Measurements from ENCODE around the gene SPTBN5.

The SPTBN5 gene

DNA sequence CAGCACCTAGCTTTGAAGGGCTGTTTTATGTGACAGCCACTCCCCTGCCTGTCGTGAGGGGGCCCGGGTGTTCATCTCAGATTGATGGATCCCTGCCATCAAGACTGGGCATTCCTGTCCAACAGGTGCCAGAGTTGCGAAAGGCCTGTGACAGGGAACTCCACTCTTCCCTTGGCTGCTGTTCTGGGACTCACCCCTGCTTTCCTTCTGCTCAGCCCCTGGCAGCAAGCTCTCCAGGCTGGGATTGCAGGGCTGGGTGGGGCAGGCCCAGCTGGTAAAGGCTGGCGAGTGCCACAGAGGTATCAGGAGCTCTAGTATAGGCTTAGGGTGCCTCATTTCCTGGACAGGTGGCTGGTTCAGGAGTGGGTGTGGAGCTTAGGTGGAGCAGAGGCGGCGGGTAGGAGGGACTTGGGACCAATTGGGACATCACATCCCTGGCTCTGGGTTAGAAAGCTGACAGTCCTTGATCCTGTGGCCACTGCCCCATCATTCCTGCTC is 55.4 kb downstream of the SPTBN5 start, which contains the start of gene PLA2G4B:
PLA2G4B (plus strand) TSS at position 448 of the 498 bp plus-strand sequence. CDS start 67 bp downstream, outside the sequence.
- Histone ChIP-seq H3F3A (ENCODE audit: control insufficient read depth, insufficient read depth) (no peaks in the 10 kb centered on the region), H3K4me3 (ENCODE audit: low read length) (no peak within 1 kb of the TSS), H4K20me1 (ENCODE audit: control insufficient read depth, insufficient read depth, low read depth, low read length) (no peaks in the 10 kb centered on the region), H3K27ac (ENCODE audit: low read depth, low read length) (no peak within 1 kb of the TSS), H3K9me3 (ENCODE audit: control insufficient read depth, insufficient read depth, low read length) (no peaks in the 10 kb centered on the region), H3K27me3 (ENCODE audit: control insufficient read depth, low read length) (no peaks in the 10 kb centered on the region), H3K36me3 (ENCODE audit: control insufficient read depth, low read length) (no peaks in the 10 kb centered on the region), H3K4me1 (ENCODE audit: control insufficient read depth, low read length) (no peaks in the 10 kb centered on the region), H3K9me2 (replicated peaks; ENCODE audit: control insufficient read depth, low read length) (no peaks in the 10 kb centered on the region), H3K4me2 (ENCODE audit: low read length) (no peak within 1 kb of the TSS), H3K79me2 (ENCODE audit: control insufficient read depth, low read length) (no peaks in the 10 kb centered on the region)
- TF ChIP-seq EZH2phosphoT487 (IDR thresholded peaks at IDR 0.05; ENCODE audit: borderline replicate concordance, low read length) (no peak), CTCF (IDR thresholded peaks at IDR 0.05; ENCODE audit: low read depth, low read length, poor library complexity, severe bottlenecking) (no peak)

DNA sequence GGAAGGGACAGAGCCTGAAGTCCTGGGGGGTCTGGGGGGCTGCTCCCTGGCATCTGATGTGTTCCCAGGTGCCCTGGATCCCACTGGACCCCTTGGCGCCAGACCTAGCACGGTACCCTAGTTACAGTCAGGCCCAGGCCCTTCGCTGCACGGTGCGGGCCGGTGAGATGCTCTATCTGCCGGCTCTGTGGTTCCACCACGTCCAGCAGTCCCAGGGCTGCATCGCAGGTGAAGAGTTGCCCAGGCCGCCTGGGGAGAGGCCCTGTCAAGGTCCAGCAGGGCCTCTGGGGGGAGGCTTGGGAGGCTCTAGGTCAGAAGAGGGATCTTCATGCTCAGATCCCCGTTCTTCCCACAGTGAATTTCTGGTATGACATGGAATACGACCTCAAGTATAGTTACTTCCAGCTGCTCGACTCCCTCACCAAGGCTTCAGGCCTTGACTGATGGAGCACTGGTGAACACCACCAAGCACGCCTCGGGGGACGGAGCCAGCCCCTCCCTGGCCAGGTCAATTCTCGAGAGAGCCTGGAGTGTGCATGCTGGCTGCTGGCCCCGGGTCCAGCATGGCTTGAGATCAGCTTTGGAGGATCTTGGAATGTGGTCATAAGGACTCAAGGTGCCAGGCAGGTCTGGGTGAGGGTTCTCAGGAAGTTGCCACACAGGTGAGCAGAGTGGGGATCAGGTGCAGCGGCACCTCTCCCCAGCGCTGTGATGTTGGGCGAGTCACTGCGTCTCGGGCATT is 57.0 kb downstream of the SPTBN5 start:
- Histone ChIP-seq H3F3A (ENCODE audit: control insufficient read depth, insufficient read depth) (no peaks in the 10 kb centered on the region), H3K79me2 (ENCODE audit: control insufficient read depth, low read length) (no peaks in the 10 kb centered on the region), H3K27ac (ENCODE audit: low read depth, low read length) (no peak overlapping the region), H3K9me2 (replicated peaks; ENCODE audit: control insufficient read depth, low read length) (no peaks in the 10 kb centered on the region), H3K4me2 (ENCODE audit: low read length) (no peak overlapping the region), H3K27me3 (ENCODE audit: control insufficient read depth, low read length) (no peaks in the 10 kb centered on the region), H3K9me3 (ENCODE audit: control insufficient read depth, insufficient read depth, low read length) (no peaks in the 10 kb centered on the region), H3K36me3 (ENCODE audit: control insufficient read depth, low read length) (peaks cover 2% of the 10 kb centered on the region; the same call in 1 of the 2 replicates), H4K20me1 (ENCODE audit: control insufficient read depth, insufficient read depth, low read depth, low read length) (no peaks in the 10 kb centered on the region), H3K4me1 (ENCODE audit: control insufficient read depth, low read length) (no peaks in the 10 kb centered on the region), H3K4me3 (ENCODE audit: low read length) (no peak overlapping the region)
- TF ChIP-seq CTCF (IDR thresholded peaks at IDR 0.05; ENCODE audit: low read depth, low read length, poor library complexity, severe bottlenecking) = no peak
- no peak for TF ChIP-seq EZH2phosphoT487 (IDR thresholded peaks at IDR 0.05; ENCODE audit: borderline replicate concordance, low read length)

DNA sequence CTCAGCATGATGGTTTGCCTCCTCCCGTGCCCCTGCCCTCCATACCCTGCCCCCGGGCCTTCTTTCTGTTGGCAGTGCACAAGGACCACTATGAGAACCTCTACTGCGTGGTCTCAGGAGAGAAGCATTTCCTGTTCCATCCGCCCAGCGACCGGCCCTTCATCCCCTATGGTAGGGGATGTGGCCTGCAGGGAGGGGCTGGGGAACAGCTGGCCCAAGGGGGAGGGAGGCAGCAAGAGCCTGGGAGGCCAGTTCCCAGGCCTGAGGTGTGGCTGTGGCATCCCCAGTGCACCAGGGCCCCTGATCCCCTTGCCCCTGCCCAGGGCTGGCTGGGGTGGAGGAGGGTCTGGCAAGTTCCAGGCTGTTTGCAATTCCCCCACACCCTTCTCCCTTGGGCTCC is 57.8 kb downstream of the SPTBN5 start:
- no peaks in the 10 kb centered on the region for H3F3A ChIP-seq (ENCODE audit: control insufficient read depth, insufficient read depth)
- no peak overlapping the region for H3K4me2 ChIP-seq (ENCODE audit: low read length)
- H3K4me3 ChIP-seq (ENCODE audit: low read length) = no peak overlapping the region
- no peaks in the 10 kb centered on the region for H3K4me1 ChIP-seq (ENCODE audit: control insufficient read depth, low read length)
- H4K20me1 ChIP-seq (ENCODE audit: control insufficient read depth, insufficient read depth, low read depth, low read length) = no peaks in the 10 kb centered on the region
- TF ChIP-seq EZH2phosphoT487 (IDR thresholded peaks at IDR 0.05; ENCODE audit: borderline replicate concordance, low read length) = no peak
- TF ChIP-seq CTCF (IDR thresholded peaks at IDR 0.05; ENCODE audit: low read depth, low read length, poor library complexity, severe bottlenecking) = no peak
- H3K79me2 ChIP-seq (ENCODE audit: control insufficient read depth, low read length) = no peaks in the 10 kb centered on the region
- peaks cover 2% of the 10 kb centered on the region; the same call in 1 of the 2 replicates for H3K36me3 ChIP-seq (ENCODE audit: control insufficient read depth, low read length)
- H3K9me2 ChIP-seq (replicated peaks; ENCODE audit: control insufficient read depth, low read length) = no peaks in the 10 kb centered on the region
- H3K27me3 ChIP-seq (ENCODE audit: control insufficient read depth, low read length) = no peaks in the 10 kb centered on the region
- H3K27ac ChIP-seq (ENCODE audit: low read depth, low read length) = no peak overlapping the region
- H3K9me3 ChIP-seq (ENCODE audit: control insufficient read depth, insufficient read depth, low read length) = no peaks in the 10 kb centered on the region

Data from DOHH2 (cell line).